Suppressor macrophage treated with lipopolysaccharide for 4 hours (primary cell): Measurements from ENCODE around the gene SEC11A.
"Not testable (repeated sequence)": the region's sequence is repeated elsewhere in the genome, so short reads cannot be mapped to it uniquely, and the experiment has no call there.

ENCODE experiments used
- DNase-seq: peaks from one replicate; pipeline ENCODE4 v3.0.0-alpha.2; 2020

Gene SEC11A

GRCh38 chr15:84669726-84670125 lies 46.2 kb downstream of the SEC11A start:
- no peak for DNase-seq

DNA sequence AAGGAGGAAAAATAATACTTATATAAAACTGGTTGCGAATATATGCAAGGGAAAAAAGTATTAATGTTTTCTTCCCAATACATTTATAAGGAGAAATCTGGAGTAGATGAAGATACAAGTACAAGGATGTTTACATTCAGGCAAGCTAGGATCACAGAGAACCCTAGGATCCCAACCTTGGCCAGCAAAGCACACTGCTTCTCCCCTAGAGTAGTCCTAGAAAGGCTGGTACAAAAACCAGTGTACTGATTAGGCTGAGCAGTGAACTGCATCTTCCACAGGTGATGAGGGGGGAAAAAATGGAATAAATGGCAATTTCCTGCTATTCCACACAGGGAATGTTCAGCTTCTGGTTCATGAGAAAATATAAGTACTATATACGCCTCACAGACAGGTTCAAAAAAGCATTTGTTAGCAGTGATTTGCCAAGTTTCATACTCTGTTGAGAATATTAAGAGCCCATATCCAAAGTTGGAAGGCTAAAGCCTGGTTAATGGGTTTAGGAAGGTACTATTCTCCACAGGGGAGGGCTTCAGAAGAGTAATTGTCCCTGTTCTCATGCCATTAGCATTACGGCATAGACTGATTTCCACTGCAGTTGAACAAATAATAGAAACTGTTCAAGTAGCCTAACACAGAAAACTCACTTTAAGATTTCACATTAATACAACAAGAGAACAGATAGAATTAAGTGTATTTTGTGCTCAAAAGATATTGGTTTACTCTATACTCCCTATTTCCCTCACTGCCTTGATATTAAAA lies 47.5 kb downstream of the SEC11A start:
- DNase-seq = no peak

- DNase-seq = no peak
Measured at GRCh38 chr15:84666373-84666772, 49.6 kb downstream of the SEC11A start.

- no peak for DNase-seq
Measured at GRCh38 chr15:84661001-84661400, 54.9 kb downstream of the SEC11A start.

DNA sequence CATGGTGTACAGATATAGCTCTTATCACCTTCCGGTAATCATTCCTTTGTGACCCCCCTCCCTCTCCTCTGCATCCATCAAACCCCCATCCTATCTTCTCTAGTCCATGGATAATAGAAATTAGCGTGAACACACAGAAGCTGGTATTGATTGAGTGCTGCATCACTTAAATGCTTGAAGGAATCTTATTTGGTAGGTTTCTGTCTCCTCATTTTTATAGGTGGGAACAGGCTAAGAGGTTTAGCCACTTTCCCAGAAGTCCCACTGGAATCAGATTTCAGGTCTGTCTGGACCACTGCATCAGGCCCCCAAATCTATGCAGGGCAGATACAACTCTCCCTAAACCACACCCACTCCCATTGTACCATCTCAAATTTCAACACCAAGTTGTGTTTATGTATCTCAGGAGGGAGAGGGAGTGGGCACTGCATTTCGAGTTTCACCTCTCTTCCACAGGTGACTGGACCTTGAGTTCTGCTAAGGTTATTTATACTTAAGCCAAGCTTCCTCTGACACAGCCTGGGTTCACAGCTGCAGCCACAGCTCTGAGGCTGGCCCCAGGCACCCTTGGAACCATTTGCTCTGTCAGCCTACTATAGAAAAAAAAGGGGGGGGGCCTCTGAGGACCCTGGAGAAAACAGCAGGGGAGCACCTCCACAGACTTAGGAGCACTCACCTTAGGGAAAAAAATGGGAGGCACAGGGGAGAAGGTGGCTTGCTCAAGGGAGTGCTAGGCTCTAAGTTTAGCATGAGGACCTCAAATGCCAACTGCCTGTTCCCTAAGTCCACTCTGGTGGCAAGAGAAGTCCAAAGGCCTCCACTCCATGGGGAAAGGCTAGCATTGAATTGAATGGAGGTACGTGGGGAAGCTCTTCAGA lies 55.8 kb downstream of the SEC11A start:
- DNase-seq = no peak

GRCh38 chr15:84658788-84659411 lies 57.0 kb downstream of the SEC11A start:
- DNase-seq = no peak

DNA sequence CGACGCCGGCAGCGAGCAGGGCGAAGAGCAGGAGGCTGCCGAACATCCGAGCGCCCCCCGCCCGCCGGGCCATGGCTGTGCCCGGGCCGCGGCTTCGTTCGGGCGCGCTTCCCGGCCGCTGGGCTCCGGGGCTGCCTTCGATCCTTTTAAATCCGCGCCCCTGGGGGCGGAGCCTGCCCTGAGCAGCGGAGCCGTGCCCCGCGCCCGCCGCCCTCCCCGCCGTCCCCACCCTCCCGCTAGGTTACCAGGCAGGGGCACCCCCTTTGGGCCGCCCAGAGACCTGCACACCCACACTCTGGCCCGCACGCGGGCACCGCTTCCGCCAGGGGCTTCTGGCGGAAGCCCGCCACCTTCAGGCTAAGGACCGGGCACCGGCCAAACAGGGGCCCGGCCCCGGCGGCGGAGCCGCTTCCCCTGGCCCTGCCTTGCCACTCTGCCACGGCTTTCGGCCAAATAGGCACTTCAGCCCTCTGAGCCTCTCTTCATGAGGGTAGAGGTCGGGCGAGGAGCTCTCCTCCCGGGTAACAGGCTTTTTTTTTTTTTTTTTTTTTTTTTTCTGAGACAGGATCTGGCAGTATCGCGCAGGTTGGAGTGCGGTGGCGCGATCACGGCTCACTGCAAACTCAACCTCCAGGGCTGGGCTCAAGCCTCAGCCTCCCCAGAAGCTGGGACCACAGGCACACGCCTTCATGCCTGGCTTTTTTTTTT lies 57.7 kb downstream of the SEC11A start, which contains the start of gene NMB:
NMB (minus strand) TSS at position 120 of the 708 bp plus-strand sequence; CDS start at position 73, 47 bp downstream.
- DNase-seq = peak; percentile 77

DNA sequence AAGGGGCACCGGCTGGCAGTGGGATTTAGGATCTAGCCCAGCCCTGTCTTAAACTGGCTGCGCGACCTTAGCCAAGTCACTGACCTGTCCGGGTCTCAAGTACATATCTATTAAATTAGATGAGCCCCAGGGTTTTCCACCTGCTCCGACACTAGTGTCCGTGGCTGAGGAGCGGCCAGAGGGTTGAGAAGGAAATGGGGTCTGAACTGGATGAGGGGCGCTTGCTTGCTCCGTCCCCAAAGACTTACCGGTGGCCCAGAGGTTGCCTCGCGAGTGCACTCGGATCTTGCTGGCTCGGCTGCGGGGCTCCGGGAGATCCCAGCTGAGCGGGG lies 58.2 kb downstream of the SEC11A start:
- no peak for DNase-seq

- DNase-seq = no peak
Measured at GRCh38 chr15:84656972-84657371, 59.0 kb downstream of the SEC11A start.

DNA sequence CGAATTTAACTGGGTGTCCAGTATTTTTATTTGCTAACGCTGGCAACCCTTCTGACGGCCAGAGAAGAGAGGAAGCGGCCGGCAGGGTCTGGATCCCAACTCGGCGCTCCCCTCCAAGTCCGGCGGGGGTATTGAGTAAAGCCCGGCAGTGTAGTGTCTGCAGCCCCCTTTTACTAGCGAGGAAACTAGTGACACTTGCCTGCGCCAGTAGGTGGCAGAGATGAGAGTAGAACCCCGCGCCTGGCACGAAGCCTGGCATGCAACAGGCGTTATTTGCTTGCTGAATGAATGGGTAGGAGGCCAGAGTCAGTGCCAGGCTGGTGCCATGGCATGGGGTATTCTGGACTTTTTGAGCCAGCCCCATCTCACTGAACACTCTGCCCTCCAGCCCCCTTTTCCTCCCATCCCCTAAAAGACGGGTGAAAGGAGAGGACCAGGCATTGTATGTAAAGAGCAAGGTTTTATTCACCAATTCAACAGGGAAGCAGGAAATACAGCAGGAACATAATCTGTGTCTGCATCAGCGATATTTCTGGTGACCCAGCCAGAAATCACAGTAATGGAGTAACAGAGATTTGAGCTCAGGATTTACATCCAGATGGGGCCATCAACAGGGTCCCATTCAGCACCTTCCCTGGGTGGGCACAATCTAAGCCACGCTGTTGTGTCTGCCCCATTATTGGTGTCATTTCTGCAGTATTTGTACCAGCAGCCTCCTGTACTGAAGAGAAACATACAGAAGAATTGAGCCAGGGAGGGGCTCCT lies 61.1 kb downstream of the SEC11A start:
- peak; percentile 82 for DNase-seq

- DNase-seq = peak; percentile 98
Measured at GRCh38 chr15:84653910-84654688, 61.8 kb downstream of the SEC11A start, which contains the start of gene WDR73. Gene WDR73 (minus strand): TSS chr15:84654283. CDS start chr15:84654274, 9 bp downstream.

DNA sequence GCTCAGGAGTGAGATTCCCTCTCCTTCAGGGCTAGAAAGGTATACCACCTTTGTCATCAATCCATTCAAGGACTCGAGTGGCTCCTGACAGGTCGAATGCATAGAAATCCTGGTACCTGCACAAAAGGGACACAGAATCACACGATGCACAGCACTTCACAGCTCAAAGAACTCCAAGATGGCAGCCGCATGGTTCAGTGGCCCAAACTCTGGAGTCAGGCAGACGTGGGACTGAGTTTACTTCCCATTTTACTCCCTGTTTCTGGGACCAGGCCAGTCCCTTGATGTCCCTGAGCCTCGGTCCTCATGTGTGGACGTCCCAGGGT lies 62.4 kb downstream of the SEC11A start:
- no peak for DNase-seq

DNA sequence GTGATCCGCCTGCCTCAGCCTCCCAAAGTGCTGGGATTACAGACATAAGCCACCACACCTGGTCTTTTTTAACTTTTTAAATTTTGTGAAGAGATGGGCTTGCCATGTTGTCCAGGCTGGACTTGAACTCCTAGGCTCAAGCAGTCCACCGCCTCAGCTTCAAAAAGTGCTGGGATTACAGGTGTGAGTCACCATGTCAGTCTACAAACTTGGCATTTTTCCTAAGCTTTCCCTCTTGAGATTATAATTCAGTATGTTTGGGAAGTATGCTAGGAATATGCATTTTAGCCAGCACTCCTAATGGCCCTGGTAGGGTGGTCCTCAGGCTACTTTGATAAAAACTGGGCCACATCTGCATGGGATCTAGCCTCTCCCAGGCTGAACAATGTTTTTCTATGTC lies 66.2 kb downstream of the SEC11A start:
- no peak for DNase-seq

GRCh38 chr15:84648539-84648938 lies 67.4 kb downstream of the SEC11A start:
- DNase-seq = peak; percentile 72

DNA sequence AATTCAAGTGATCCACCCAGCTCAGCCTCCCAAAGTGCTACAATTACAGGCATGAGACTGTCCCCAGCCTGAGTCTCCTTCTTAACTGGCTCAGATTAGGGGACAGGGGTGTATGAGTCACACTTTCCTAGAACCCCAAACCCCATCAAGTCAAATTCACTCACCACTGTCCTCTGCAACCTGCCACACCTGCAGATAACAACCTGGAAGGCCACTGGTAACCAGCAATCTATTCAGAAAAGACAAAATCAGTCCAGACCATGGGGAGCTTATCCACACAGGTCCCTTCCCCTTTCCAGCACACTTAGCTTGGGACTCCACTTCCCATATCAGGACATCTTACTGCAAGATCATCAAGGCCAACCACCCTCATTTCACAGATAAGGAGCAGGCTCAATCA lies 68.2 kb downstream of the SEC11A start:
- no peak for DNase-seq

DNA sequence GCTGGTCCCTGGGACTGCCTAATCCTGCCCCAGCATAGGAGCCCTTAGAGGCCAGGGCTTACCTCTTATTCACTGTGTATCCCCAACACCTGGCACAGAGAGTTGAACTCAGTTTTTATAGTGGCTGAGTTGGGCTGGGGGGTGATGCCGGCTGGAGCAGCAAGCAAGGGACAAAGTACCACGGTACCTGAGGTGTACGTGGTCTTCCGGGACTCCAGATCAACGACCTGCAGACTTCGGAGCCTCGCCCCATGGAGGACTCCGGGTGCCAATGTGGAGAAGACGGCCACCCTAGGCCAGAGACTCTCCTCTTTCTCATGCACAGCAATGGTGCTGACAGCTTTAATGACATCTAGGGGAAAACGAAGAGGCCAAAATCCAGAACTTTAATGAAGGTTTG lies 69.9 kb downstream of the SEC11A start:
- DNase-seq = no peak

GRCh38 chr15:84645496-84645895 lies 70.4 kb downstream of the SEC11A start:
- no peak for DNase-seq

DNA sequence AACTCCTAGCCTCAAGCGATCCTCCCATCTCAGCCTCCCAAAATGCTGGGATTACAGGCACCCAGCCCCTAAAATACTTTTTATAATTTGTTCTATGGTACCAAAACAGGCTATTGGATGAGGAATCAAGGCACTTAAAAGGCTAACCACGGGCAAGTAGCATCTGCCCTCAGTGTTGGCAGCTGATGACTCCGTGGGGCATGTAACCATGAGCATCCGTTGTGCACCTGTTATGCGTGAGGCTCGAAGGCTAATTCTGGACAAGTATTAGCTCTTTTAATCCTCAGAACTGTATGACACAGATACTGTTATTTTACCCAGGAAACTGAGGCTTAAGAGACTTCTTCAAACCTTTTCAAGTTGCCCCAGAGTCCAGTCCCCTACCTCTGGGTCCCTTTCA lies 72.1 kb downstream of the SEC11A start:
- DNase-seq = no peak

DNA sequence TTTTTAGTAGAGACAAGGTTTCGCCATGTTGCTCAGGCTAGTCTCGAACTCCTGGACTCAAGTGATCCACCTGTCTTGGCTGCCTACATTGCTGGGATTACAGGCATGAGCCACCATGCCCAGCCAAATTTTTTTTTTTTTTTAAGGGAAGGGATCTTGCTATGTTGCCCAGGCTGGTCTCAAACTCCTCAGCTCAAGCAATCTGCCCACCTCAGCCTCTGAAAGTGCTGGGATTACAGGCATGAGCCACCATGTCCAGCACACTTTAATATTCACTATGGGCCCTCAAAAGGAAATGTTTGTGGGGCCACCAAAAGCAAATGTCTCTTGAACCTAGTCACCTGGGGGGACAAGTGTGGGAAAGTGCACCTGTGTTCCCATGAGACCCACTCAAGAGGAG lies 73.3 kb downstream of the SEC11A start:
- DNase-seq = not testable (repeated sequence)

- not testable (repeated sequence) for DNase-seq
Measured at GRCh38 chr15:84641871-84642270, 74.1 kb downstream of the SEC11A start.

DNA sequence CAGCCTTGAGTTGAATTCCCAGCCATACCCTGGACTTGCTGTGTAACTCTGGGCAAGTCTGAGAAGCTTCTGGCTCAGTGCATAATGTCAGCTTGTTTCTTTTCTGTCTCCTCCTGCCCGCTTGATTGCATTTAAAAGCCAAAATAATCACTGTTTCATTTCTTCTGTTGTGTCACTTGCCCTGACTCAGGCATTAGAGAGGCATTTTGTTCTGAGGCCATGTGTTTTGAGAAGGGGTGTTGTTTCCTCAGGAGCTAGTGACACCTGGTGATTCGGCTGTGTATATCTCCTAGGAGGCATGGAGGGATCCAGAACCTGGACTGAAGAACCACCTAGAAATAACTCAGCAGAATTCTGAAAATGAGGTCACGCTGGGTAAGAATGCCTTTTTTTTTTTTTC lies 77.8 kb downstream of the SEC11A start:
- no peak for DNase-seq
